SW 1271 (cell line): ENCODE data around the gene TBCA.

Experiments used
- DNase-seq, 2 experiments: peaks; one replicate each; lab custom pipeline; 2025; lab: John Stamatoyannopoulos, UW

Gene TBCA

GRCh38 chr5:77642738-77643653, 133.1 kb downstream of the TBCA start:
- no peak for DNase-seq

DNA sequence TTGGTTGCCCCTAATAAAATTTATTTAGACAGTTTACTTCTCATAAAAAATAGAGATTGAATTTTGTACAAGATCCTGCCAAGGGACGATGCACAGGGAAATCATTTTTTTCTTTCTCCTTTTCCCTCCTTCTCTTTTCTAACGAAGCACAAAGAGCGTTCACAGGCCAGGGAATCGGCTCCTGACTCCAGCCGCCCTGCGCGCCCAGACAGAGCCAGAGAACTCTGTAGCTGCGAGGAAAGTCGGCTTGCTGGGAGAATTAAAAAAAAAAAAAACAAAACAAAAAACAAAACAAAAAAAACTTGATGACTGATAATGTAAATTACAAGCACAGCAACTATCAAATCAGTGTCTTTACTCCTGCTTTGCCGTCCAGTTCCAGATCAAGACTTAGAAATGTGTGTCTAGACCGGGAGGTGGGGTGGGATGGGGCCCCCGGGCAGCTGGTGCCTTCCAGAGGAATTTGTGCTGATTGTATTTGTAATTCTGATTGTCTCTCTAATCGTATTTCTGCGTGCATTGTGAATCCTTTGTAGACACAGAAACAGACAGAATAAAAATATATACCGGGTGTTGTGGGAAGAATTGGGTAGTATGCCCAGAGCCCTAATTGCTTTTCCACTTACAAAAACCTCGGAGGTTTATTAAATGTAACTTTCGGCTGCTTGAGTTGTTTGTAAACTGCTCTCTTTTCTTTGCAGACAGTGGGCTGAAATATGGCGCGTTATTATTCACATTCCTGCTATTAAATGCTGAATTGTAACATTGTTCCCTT, 134.0 kb downstream of the TBCA start:
- DNase-seq: no peak

- DNase-seq: no peak
These were observed 134.7 kb downstream of the TBCA start for GRCh38 chr5:77641397-77641943.
